GM21447 (cell line): ENCODE results near the gene NAA80.

ENCODE experiments used
- ATAC-seq: cut with Tn5 transposase; IDR thresholded peaks from one replicate; pipeline ENCODE4 v1.9.1; 2021; ENCODE audit not compliant: unreplicated experiment

NAA80 gene

DNA sequence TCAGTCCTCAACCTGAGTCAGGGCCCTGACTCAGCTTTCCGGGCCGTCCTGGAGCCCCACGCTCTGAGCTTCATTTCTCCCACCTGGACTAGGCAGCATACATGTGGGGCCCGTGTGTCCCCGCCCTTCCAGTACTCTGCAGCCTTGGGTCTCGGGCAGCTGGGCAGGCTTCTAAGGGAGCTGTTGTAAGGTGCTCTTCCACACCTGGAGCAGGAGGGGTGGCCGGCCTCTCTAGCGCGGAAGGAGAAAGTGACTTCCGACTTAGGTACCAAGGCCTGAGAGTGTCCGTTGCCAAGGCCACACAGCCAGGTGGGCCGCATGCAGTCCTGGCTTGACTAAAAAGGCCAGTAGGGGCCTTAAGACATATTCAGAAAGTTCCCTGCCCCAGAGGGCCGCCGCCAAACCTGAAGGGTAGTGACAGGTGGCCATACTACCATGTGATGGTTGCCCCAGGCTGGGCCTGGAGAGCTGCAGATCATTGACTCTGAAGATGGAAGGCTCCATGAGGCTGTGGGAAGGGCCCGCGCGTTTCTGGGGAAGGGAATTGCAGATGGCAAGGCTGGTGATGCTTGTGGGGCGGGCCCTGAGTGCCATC, 39.7 kb downstream of the NAA80 start:
- peak; percentile 29 for ATAC-seq

DNA sequence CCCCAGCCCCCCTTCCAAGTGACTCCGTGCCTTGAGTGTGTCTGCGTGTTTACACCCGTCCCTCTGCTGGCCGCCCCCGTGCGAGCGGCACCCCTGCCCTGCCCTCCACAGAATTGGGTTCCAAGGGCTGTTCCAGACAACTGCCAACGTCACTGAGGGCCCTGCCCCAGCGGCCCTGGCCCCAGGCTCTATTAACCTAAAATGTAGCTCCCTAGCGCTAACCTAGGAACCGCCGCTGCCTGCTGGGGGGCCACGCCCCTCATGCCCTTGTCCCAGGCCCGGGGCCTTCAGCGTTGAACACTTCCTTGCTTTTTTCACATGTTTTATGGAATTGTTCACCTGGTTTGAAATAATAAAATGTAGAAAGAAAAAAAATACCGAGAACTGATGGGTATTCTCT, 40.2 kb downstream of the NAA80 start:
- ATAC-seq = no peak

DNA sequence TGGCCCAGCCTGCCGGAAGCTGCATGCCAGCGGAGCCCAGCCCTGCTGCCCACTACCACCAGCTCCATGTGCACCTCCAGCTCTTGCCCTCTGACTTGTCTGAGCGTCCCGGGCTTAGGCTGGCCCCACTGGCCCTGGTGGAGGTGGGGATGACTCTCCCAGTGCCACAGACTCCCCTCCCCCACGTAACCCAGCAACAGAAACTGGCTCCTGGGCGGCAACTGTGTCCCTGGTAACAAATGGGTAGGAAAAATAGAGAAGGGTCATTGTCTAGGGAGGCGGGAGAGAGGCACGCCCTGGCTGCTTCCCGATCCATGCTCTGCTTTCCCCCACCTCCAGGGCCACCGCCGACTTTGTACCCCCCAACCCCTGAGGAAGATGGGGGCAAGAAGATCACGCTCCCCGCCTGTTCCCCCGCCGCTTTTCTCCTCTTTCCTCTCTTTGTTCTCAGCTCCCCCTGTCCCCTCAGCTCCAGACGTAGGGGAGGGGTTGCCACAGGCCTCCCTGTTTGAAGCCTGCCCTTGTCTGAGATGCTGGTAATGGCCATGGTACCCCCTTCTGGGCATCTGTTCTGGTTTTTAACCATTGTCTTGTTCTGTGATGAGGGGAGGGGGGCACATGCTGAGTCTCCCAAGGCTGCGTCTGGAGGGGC, 41.0 kb downstream of the NAA80 start:
- no peak for ATAC-seq

DNA sequence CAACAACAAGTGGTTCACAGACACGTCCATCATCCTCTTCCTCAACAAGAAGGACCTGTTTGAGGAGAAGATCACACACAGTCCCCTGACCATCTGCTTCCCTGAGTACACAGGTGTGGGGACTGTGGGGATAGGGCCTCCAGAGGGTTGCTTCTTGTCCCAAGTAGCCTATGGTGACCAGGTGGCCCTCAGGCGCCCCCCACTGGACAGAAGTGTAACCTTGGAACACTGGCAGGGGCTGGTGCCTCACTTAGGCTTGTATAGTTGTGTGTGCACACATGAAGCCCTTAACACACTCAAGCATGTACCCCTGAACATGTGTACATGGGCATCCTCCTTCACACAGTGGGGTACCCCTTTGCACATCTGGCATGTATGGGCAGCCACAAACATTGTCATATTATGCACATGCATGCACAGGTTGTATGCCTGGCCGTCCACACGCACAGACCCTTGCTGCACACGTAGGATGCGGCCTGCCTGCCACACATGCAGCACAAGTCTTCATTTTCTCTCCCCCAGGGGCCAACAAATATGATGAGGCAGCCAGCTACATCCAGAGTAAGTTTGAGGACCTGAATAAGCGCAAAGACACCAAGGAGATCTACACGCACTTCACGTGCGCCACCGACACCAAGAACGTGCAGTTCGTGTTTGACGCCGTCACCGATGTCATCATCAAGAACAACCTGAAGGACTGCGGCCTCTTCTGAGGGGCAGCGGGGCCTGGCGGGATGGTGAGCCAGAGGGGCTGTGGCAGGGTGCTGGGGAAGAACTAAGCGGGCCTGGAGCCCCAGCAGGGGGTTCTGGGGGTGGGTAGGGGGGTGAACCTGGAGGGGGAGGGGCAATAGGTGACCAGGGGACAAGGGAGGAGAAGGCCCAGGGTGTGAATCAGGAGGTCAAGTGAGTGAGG, 42.0 kb downstream of the NAA80 start:
- ATAC-seq = no peak

DNA sequence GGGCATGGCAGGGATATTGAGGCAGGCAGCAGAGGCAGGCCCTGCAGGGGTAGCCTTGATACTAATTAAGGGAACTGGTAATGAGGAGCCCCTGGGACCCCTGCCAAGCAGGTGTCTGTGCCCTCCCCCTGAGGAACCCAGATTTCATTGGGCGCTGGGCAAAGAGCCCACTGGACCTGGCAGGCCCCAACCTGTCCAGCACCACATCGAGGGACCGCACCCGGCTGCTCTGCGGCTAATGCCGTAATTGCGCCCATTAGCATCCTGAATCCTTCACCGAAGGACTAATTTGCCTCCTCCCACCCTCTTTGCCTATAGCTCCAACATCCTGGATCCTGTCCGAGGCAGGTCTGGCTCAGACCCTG, 44.0 kb downstream of the NAA80 start:
- ATAC-seq = no peak

DNA sequence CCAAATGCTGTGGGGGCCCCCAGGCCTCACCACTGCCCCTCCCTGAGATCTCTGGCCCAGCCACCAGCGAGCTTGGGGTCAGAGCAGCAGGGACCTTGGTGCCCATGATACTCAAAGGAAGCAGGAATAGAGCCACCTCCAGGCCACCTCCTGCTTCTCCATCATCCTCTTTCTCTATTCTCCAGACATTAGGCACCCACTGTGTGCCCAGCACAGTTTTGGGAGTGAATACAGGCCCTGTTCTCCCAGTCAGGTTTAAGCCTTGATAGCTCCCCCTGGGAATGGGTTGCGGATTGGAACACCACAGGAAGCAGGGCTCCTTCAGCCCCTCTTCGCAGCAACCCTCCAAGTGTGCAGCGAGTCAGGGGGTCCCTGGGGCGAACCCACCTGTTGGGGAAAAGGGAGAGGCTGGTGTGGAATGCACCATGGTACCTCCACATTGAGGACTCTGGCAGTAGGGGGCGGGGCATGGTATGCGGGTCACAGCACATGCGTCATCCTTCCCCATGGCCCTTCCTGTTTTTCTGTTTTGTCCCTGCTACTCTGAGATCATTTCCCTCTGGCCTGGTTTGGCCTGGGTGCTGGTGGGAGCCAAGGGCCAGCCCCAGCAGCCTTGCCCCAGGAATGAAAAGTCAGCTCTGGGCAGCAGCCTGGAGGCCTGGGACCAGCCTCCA, 44.5 kb downstream of the NAA80 start:
- ATAC-seq = no peak

DNA sequence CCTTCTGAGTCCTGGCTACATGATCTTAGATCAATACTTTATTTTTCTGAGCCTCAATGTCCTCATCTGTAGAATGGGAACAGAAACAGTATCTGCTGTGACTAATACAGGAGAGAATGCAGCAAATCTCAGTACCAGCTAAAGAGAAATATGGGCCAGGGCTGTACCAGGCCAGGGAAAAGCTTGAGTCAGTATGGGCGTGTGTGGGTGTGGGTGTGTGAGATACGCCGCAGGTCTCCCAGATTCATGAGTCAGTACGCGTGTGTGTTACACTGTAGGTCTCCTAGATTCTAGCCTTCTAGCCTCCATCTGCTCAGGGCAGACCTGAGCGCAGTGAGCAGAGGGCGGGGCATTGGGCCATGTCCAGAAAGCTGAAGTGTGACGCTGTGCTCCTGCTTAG, 48.0 kb downstream of the NAA80 start:
- no peak for ATAC-seq

DNA sequence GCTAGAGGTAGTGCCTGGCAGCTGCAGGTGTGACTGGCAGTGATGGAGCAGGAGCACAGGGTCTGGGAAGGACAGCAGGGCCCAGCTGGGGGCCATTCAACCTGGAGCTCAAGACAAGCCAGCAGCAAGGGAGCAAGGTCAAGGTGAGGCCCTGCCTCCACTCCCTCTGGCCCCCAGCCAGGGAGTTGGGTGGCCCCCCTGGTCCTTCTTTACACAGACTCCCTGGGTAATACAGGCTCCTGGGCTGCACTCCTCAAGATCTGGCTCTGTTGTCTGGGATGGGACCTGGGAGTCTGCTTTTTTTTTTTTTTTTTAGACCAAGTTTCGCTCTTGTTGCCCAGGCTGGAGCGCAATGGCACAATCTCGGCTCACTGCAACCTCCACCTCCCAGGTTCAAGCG, 48.7 kb downstream of the NAA80 start:
- ATAC-seq = no peak

DNA sequence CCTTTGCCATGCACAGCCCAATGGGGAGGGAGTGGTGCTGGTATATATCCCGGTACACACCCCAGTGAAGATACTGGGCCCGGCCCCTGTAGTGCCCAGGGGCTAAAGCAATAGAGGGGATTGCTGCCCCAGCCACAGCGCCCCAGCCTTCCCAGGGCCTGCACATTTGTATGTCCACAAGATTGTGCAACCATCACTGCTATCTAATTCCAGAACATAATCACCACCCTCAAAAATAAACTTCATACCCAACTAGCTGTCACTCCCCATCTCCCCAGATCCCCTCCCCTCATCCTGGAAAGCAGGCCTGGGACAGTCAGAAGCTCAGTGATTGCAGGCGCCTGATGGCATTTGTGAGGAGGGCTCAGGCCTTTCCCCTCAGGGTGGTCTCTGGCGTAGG, 49.7 kb downstream of the NAA80 start:
- no peak for ATAC-seq

DNA sequence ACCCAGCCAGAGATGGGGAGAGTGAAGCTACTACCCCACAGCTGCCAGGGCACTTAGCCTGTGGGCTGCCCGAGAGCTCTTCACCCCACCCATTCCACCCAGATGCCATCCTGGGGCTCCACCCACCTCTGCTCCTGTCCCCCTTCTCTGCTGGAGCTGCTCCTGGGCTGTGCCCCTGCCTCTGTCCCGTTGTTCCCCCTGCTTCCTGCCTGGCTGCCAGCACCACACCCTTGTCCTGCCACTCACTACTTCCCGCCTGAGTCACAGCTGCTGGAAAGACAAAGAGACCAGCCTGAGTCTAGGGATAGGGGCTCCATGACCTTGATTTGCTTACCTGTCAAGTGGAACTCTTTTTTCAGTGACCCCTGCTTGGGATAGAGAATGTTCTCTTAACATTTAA, 50.8 kb downstream of the NAA80 start:
- no peak for ATAC-seq

DNA sequence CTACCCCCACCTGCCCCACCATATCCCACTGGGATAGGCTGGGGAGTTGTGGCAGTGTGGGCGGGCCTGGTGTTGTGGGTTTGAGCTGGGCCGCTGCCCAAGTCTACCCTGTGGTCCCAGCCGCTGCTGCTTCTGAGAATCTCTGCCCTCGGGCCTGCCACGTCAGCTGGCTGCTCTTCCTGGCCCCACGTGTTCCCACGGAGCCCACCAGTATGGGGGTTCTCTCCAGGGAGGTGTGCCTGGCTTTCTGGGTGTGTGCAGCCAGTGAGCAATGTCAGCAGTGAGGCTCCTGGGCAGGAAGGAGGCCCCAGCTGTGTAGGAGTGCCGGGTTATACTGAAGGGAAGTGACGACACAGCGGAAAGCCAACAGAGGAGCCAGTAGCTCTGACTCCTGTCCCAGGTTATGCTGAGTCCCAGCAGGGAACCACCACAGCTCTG, 52.7 kb downstream of the NAA80 start:
- ATAC-seq = peak; percentile 37
